Uterus (tissue), 4 donors: ENCODE measurements around the gene LMO7. TPM values are rescaled to one million over a fixed set of nuclear protein-coding genes. Genes with fewer than 3 reads are reported as not detected.

Source experiments
- DNase-seq, 2 donors: peaks; one replicate each; pipeline ENCODE4 v3.0.0-alpha.2; 2019 to 2020
- H3K27ac ChIP-seq, 2 donors: fragments of 200-600 bp; sonication (generic); 1 replicate in 1 of 2; 2 replicates in 1 of 2; pipeline ENCODE4 v1.5.1; 2016 to 2018
- H3K27me3 ChIP-seq, 2 donors: fragments of 200-600 bp; sonication (generic); one replicate each; pipeline ENCODE4 v1.5.1; 2018 to 2019; ENCODE audit warnings: control low read depth in 1 of 2
- H3K36me3 ChIP-seq, 2 donors: fragments of 200-600 bp; sonication (generic); one replicate each; pipeline ENCODE4 v1.5.1; 2019; ENCODE audit warnings: control low read depth in 1 of 2
- H3K4me1 ChIP-seq, 2 donors: fragments of 200-600 bp; sonication (generic); one replicate each; pipeline ENCODE4 v1.5.1; 2018 to 2019; ENCODE audit warnings: control low read depth in 1 of 2
- H3K4me3 ChIP-seq, 2 donors: fragments of 200-600 bp; sonication (generic); 1 replicate in 1 of 2; 2 replicates in 1 of 2; pipeline ENCODE4 v1.5.1; 2018 to 2019; ENCODE audit warnings: mild to moderate bottlenecking in 1 of 2
- H3K9me3 ChIP-seq, 2 donors: fragments of 200-600 bp; sonication (generic); one replicate each; pipeline ENCODE4 v1.5.1; 2019; ENCODE audit warnings: control low read depth in 1 of 2
- CTCF ChIP-seq, 4 experiments: fragments of 200-600 bp in 2 of 4; fragments of 450-650 bp in 2 of 4; sonication (generic) in 2 of 4; IDR thresholded peaks; one replicate each; pipeline ENCODE4 v1.5.1; 2016 to 2019; ENCODE audit warnings: antibody characterized with exemption in 4 of 4, mild to moderate bottlenecking in 2 of 4, moderate library complexity in 1 of 4
- POLR2A ChIP-seq, 2 donors: fragments of 450-650 bp; IDR thresholded peaks; one replicate each; pipeline ENCODE4 v1.6.1; 2016; ENCODE audit warnings: antibody characterized with exemption in 2 of 2, mild to moderate bottlenecking in 1 of 2, moderate library complexity in 1 of 2
- intact Hi-C: fragments of 100-400 bp; cut with DNase I; formaldehyde crosslinking; loops from one replicate; pipeline ENCODE4 v1.15.1; 2023; ENCODE audit warnings: low total_unique reads
- total RNA-seq, 4 donors: library from RNA; depleted of rRNA in 3 of 4; stranded (reverse); fragments of >200 nt in 3 of 4; gene quantifications; one replicate each; pipeline versions ENCODE4 v1.1.0 to v1.2.4, GENCODE V29; 2014 to 2023
- donor health status: DM: yes; HTN: yes; CAD: no.

Gene LMO7
- total RNA-seq, 4 donors from 2014 or later = 2.6 to 55.4 (median 24.2) TPM

GRCh38 chr13:75879656-75880055 is 243.5 kb downstream of the LMO7 start:
- TF ChIP-seq CTCF (IDR thresholded peaks at IDR 0.05) (no peak), POLR2A (IDR thresholded peaks at IDR 0.05) (no peak)
- H3K27me3 ChIP-seq = no peaks in the 10 kb centered on the region
- no peaks in the 10 kb centered on the region for H3K36me3 ChIP-seq
- no peaks in the 10 kb centered on the region for H3K9me3 ChIP-seq
- no peak for DNase-seq
- H3K27ac ChIP-seq = no peak overlapping the region
- intact Hi-C loops = loop anchor here (10.0 kb wide), 2 partner anchors 595 to 1025 kb away; no protein-coding TSS in a partner anchor
- H3K4me3 ChIP-seq = no peak overlapping the region
- no peaks in the 10 kb centered on the region for H3K4me1 ChIP-seq

GRCh38 chr13:75881109-75881775 is 245.1 kb downstream of the LMO7 start:
- intact Hi-C loops = no loop called here
- Histone ChIP-seq H3K36me3 (no peaks in the 10 kb centered on the region), H3K9me3 (no peaks in the 10 kb centered on the region), H3K4me1 (no peaks in the 10 kb centered on the region), H3K27ac (no peak overlapping the region), H3K27me3 (no peaks in the 10 kb centered on the region), H3K4me3 (no peak overlapping the region)
- no peak for DNase-seq
- TF ChIP-seq POLR2A (IDR thresholded peaks at IDR 0.05) = no peak
- TF ChIP-seq CTCF (IDR thresholded peaks at IDR 0.05) = no peak

- H3K9me3 ChIP-seq = no peaks in the 10 kb centered on the region
- no peak for DNase-seq
- no peaks in the 10 kb centered on the region for H3K36me3 ChIP-seq
- no peak overlapping the region for H3K4me3 ChIP-seq
- no peak for TF ChIP-seq CTCF (IDR thresholded peaks at IDR 0.05)
- no peak for TF ChIP-seq POLR2A (IDR thresholded peaks at IDR 0.05)
- H3K27ac ChIP-seq = no peak overlapping the region
- H3K27me3 ChIP-seq = no peaks in the 10 kb centered on the region
- H3K4me1 ChIP-seq = no peaks in the 10 kb centered on the region
- intact Hi-C loops = no loop called here
Observed at GRCh38 chr13:75882261-75882660, 246.1 kb downstream of the LMO7 start.

- Histone ChIP-seq H3K9me3 (no peaks in the 10 kb centered on the region), H3K36me3 (no peaks in the 10 kb centered on the region), H3K4me3 (no peak overlapping the region), H3K27ac (no peak overlapping the region), H3K27me3 (no peaks in the 10 kb centered on the region), H3K4me1 (no peaks in the 10 kb centered on the region)
- DNase-seq = no peak
- TF ChIP-seq POLR2A (IDR thresholded peaks at IDR 0.05) = no peak
- TF ChIP-seq CTCF (IDR thresholded peaks at IDR 0.05) = no peak
- intact Hi-C loops = no loop called here
Observed at GRCh38 chr13:75889427-75889826, 253.3 kb downstream of the LMO7 start.

GRCh38 chr13:75895168-75895567 is 259.0 kb downstream of the LMO7 start:
- Histone ChIP-seq H3K36me3 (no peaks in the 10 kb centered on the region), H3K27me3 (no peaks in the 10 kb centered on the region), H3K4me1 (no peaks in the 10 kb centered on the region), H3K9me3 (no peaks in the 10 kb centered on the region), H3K27ac (no peak overlapping the region), H3K4me3 (no peak overlapping the region)
- intact Hi-C loops = no loop called here
- DNase-seq = no peak
- TF ChIP-seq POLR2A (IDR thresholded peaks at IDR 0.05) (no peak), CTCF (IDR thresholded peaks at IDR 0.05) (no peak)
